Measurements from ENCODE around the gene ZNF837. TPM values are rescaled to one million over a fixed set of nuclear protein-coding genes. Genes with fewer than 3 reads are reported as not detected.
"Not testable (repeated sequence)": the region's sequence is repeated elsewhere in the genome, so short reads cannot be mapped to it uniquely, and the experiment has no call there.

The ZNF837 gene
- total and polyA plus RNA-seq, 2 of the 13 experiments (the other 11 are each of a cell fraction or from before 2014, with no cell fraction given): 0.29 to 1.3 TPM

DNA sequence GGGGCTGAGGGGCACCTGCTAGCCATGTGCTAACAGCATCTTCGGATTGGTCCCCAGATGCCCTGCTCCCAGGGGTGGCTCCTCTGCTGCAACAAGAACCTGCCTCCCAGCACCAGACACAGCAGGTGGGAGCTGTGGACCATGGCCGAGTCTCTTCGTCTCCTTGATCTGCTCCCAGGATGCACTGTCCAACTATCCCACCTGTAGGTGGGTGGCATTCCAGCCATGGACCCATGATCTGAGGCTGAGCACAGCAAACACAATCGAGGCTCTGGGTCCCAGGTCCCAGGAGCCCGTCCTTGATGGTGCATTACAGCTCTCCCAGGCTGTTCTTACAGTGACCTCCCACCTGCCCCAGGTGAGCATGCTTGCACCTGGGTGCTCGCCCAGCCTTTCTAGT is 1.6 kb downstream of the ZNF837 start (continued):
- no peak for TF ChIP-seq SIN3A (IDR thresholded peaks at IDR 0.05; ENCODE audit: borderline replicate concordance, low read depth, low read length)
- TF ChIP-seq, protein P1, sequence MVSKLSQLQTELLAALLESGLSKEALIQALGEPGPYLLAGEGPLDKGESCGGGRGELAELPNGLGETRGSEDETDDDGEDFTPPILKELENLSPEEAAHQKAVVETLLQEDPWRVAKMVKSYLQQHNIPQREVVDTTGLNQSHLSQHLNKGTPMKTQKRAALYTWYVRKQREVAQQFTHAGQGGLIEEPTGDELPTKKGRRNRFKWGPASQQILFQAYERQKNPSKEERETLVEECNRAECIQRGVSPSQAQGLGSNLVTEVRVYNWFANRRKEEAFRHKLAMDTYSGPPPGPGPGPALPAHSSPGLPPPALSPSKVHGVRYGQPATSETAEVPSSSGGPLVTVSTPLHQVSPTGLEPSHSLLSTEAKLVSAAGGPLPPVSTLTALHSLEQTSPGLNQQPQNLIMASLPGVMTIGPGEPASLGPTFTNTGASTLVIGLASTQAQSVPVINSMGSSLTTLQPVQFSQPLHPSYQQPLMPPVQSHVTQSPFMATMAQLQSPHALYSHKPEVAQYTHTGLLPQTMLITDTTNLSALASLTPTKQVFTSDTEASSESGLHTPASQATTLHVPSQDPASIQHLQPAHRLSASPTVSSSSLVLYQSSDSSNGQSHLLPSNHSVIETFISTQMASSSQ (IDR thresholded peaks at IDR 0.05; ENCODE audit: low read depth): no peak
- TF ChIP-seq, protein P1 (CRISPR knock-in tag; IDR thresholded peaks at IDR 0.05; ENCODE audit: borderline replicate concordance): no peak
- TF ChIP-seq ZC3H4 (CRISPR knock-in tag; IDR thresholded peaks at IDR 0.05; ENCODE audit: borderline replicate concordance): no peak

DNA sequence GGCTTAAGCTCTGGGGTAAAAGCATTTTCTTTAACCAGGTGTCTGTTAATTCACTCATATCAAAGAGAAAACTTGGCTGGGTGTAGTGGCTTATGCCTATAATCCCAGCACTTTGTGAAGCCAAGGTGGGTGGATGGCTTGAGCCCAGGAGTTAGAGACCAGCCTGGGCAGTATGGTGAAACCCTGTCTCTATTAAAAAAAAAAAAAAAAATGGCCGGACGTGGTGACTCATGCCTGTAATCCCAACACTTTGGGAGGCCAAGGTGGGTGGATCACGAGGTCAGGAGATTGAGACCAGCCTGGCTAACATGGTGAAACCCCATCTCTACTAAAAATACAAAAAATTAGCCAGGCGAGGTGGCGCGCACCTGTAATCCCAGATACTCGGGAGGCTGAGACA is 4.1 kb downstream of the ZNF837 start:
- BruUV-seq (replicated peaks); H3K9me3 ChIP-seq (ENCODE audit: low read length); FAIRE-seq; H3K79me2 ChIP-seq (ENCODE audit: insufficient read depth, low read length); H3K36me3 ChIP-seq (replicated peaks in 1 of 2; ENCODE audit: control insufficient read depth in 1 of 2, insufficient read depth in 2 of 2, low read length in 2 of 2); in situ Hi-C loops (cut with HindIII; ENCODE audit: extremely low pct_ligation_motif_present, low pct_unique_long_range_greater_than_20kb); ATAC-seq; H3K4me2 ChIP-seq (ENCODE audit: low read depth, low read length); intact Hi-C loops (cut with micrococcal nuclease; ENCODE audit: unreplicated experiment); H3K9ac ChIP-seq (ENCODE audit: insufficient read depth, low read depth, low read length); H4K20me1 ChIP-seq (ENCODE audit: insufficient read depth, low read length); H3K27ac ChIP-seq (ENCODE audit: extremely low read length, insufficient read depth, low read length); H2AFZ ChIP-seq (ENCODE audit: low read length); H3K27me3 ChIP-seq (ENCODE audit: control insufficient read depth in 1 of 2, insufficient read depth in 2 of 2, low read length in 2 of 2); DNase-seq (ENCODE audit: low spot score); CTCF ChIA-PET (ENCODE audit: low intra/inter-chr PET ratio, low total read pairs); H3K4me3 ChIP-seq (replicated peaks in 1 of 3; ENCODE audit: insufficient read depth in 1 of 3, low read depth in 2 of 3, low read length in 3 of 3): not testable (repeated sequence)
- 78% methylated on average over 7 of the region's 7 CpGs for WGBS (ENCODE audit: low lambda C conversion rate)
- peaks cover 21% of the 10 kb centered on the region for H3K4me1 ChIP-seq (ENCODE audit: insufficient read depth, low read length)
- POLR2A ChIA-PET: interaction anchor here (0.7 to 3.7 kb wide), 3 partner anchors 14 to 167 kb away, joined by 3 to 33 read pairs (median 7); partner anchors contain the start of genes TRIM28 and ZNF497
- peak; percentile 70 for TF ChIP-seq FOSL2 (CRISPR knock-in tag; IDR thresholded peaks at IDR 0.05)
